Liver (tissue), 9 donors: Measurements from ENCODE around the gene VWF. TPM values are rescaled to one million over a fixed set of nuclear protein-coding genes. Genes with fewer than 3 reads are reported as not detected.

Source experiments
- DNase-seq: peaks from one replicate; pipeline ENCODE4 v3.0.0-alpha.2; 2017; ENCODE audit warnings: low spot score
- H3K27ac ChIP-seq, 2 donors: one replicate each; pipeline ENCODE4 v1.7.0; 2013; ENCODE audit warnings: inconsistent platforms in 2 of 2, low read length in 2 of 2, control low read depth in 1 of 2, low read depth in 1 of 2, mild to moderate bottlenecking in 1 of 2
- H3K27me3 ChIP-seq, 4 donors: one replicate each; pipeline versions ENCODE4 v1.6.1 to v1.7.0; 2013; ENCODE audit warnings: low read length in 3 of 4, inconsistent platforms in 1 of 4, mild to moderate bottlenecking in 1 of 4, moderate library complexity in 1 of 4; ENCODE audit not compliant: control insufficient read depth in 4 of 4, insufficient read depth in 4 of 4
- H3K36me3 ChIP-seq, 4 donors: one replicate each; pipeline versions ENCODE4 v1.6.1 to v1.7.0; 2013; ENCODE audit warnings: low read length in 3 of 4, mild to moderate bottlenecking in 3 of 4, low read depth in 1 of 4, moderate library complexity in 1 of 4; ENCODE audit not compliant: control insufficient read depth in 4 of 4, insufficient read depth in 3 of 4
- H3K4me1 ChIP-seq, 4 donors: one replicate each; pipeline versions ENCODE4 v1.6.1 to v1.7.0; 2013; ENCODE audit warnings: low read length in 3 of 4, mild to moderate bottlenecking in 3 of 4, moderate library complexity in 1 of 4; ENCODE audit not compliant: control insufficient read depth in 4 of 4, insufficient read depth in 4 of 4
- H3K4me3 ChIP-seq, 3 donors: one replicate each; pipeline versions ENCODE4 v1.6.1 to v1.7.0; 2013; ENCODE audit warnings: low read length in 3 of 3, control low read depth in 1 of 3, low read depth in 1 of 3, mild to moderate bottlenecking in 1 of 3
- H3K9ac ChIP-seq, 2 donors: one replicate each; pipeline ENCODE4 v1.7.0; 2013; ENCODE audit warnings: low read length in 2 of 2, mild to moderate bottlenecking in 2 of 2, moderate library complexity in 2 of 2, control low read depth in 1 of 2, low read depth in 1 of 2
- H3K9me3 ChIP-seq, 4 donors: one replicate each; pipeline versions ENCODE4 v1.6.1 to v1.7.0; 2013; ENCODE audit warnings: low read length in 3 of 4; ENCODE audit not compliant: control insufficient read depth in 4 of 4
- ATF3 ChIP-seq: IDR thresholded peaks from 2 replicates; pipeline ENCODE4 v1.6.1; 2016; ENCODE audit warnings: antibody characterized with exemption
- CTCF ChIP-seq: fragments of 150-350 bp; IDR thresholded peaks from 2 replicates; pipeline ENCODE4 v1.5.1; 2017; ENCODE audit warnings: improper control_type of control experiment, low read depth, low read length; ENCODE audit not compliant: missing input control
- EGR1 ChIP-seq, 2 donors: IDR thresholded peaks; 2 replicates each; pipeline ENCODE4 v1.6.1; 2016 to 2018; ENCODE audit warnings: antibody characterized with exemption in 2 of 2, low read depth in 2 of 2
- FOXA1 ChIP-seq: IDR thresholded peaks from 2 replicates; pipeline ENCODE4 v1.6.1; 2016; ENCODE audit warnings: antibody characterized with exemption
- FOXA2 ChIP-seq: IDR thresholded peaks from 2 replicates; pipeline ENCODE4 v1.6.1; 2016; ENCODE audit warnings: antibody characterized with exemption
- GABPA ChIP-seq, 2 donors: IDR thresholded peaks in 1 of 2; conservative IDR thresholded peaks in 1 of 2; 2 replicates each; pipeline ENCODE4 v1.6.1; 2016; ENCODE audit warnings: antibody characterized with exemption in 2 of 2, mild to moderate bottlenecking in 1 of 2, moderate library complexity in 1 of 2
- HNF4A ChIP-seq, 2 donors: conservative IDR thresholded peaks; 2 replicates each; pipeline ENCODE4 v1.6.1; 2016; ENCODE audit warnings: antibody characterized with exemption in 2 of 2, mild to moderate bottlenecking in 2 of 2
- HNF4G ChIP-seq: IDR thresholded peaks from 2 replicates; pipeline ENCODE4 v1.6.1; 2016; ENCODE audit warnings: antibody characterized with exemption
- JUND ChIP-seq, 2 donors: IDR thresholded peaks; 2 replicates each; pipeline ENCODE4 v1.6.1; 2016; ENCODE audit warnings: antibody characterized with exemption in 2 of 2
- MAX ChIP-seq: IDR thresholded peaks from 2 replicates; pipeline ENCODE4 v1.6.1; 2016; ENCODE audit warnings: antibody characterized with exemption
- NR2F2 ChIP-seq: IDR thresholded peaks from 2 replicates; pipeline ENCODE4 v1.6.1; 2016; ENCODE audit warnings: antibody characterized with exemption
- RAD21 ChIP-seq, 2 donors: IDR thresholded peaks; 2 replicates each; pipeline ENCODE4 v1.6.1; 2016; ENCODE audit warnings: antibody characterized with exemption in 2 of 2, mild to moderate bottlenecking in 2 of 2
- RXRA ChIP-seq, 2 donors: IDR thresholded peaks; 2 replicates each; pipeline ENCODE4 v1.6.1; 2017 to 2018; ENCODE audit warnings: antibody characterized with exemption in 2 of 2, mild to moderate bottlenecking in 1 of 2
- SP1 ChIP-seq: IDR thresholded peaks from 2 replicates; pipeline ENCODE4 v1.6.1; 2018; ENCODE audit warnings: antibody characterized with exemption, mild to moderate bottlenecking
- TAF1 ChIP-seq: conservative IDR thresholded peaks from 2 replicates; pipeline ENCODE4 v1.6.1; 2016; ENCODE audit warnings: antibody characterized with exemption, mild to moderate bottlenecking
- YY1 ChIP-seq: IDR thresholded peaks from 2 replicates; pipeline ENCODE4 v1.6.1; 2016; ENCODE audit warnings: antibody characterized with exemption, mild to moderate bottlenecking
- ZBTB33 ChIP-seq: IDR thresholded peaks from 2 replicates; pipeline ENCODE4 v1.6.1; 2016; ENCODE audit warnings: antibody characterized with exemption
- WGBS: extraction: QIAGEN DNeasy Blood & Tissue Kit; methylation state at CpG from one replicate; pipeline ENCODE4 v1.1.7; 2013; 5-methylcytosine and 5-hydroxymethylcytosine counted together
- polyA plus RNA-seq, 2 donors: library from polyadenylated mRNA; stranded (reverse) in 1 of 2; unstranded in 1 of 2; fragments of 200-250 nt in 1 of 2; fragments of >200 nt in 1 of 2; fragmentation: Nextera tagmentation in 1 of 2; extraction: Ambion mirVana in 1 of 2; gene quantifications; one replicate each; pipeline versions ENCODE4 v1.2.1 to v1.2.3, GENCODE V29; 2013 to 2015
- total RNA-seq, 2 donors: library from RNA; depleted of rRNA; stranded (reverse); fragments of >200 nt; gene quantifications; one replicate each; pipeline ENCODE4 v1.2.3, GENCODE V29; 2014
- TF ChIP-seq, protein P1 (sequence below): IDR thresholded peaks from 2 replicates; pipeline ENCODE4 v1.6.1; 2016; ENCODE audit warnings: antibody characterized with exemption, mild to moderate bottlenecking
- donor health status: healthy.
- donor health status: healthy.
- donor health status: healthy.
- donor health status: healthy.
- donor health status: healthy.

Gene VWF
- total and polyA plus RNA-seq, 4 donors = 2.1 to 10.8 (median 4.0) TPM

DNA sequence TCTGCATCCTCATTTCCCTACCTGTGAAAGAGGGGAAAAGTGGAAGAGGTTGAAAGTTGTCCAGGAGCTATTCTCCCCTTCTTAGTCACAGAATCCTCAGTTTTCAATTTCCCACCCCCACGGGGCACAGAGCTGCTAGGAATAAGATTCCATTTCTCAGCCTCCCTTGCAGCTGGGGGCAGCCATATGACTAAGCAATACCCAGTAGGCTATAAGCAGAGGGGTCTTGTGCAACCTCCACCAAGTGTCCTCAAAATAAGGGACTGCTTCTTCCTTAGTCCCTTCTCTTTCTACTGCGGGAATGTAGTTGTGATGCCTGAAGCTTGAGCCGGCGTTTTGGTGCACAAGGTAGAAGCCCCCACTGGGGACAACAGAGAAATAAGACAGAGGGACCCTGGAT, 40.9 kb downstream of the VWF start:
- no peaks in the 10 kb centered on the region for H3K27me3 ChIP-seq
- no peak overlapping the region for H3K4me3 ChIP-seq
- no peaks in the 10 kb centered on the region for H3K4me1 ChIP-seq
- TF ChIP-seq ATF3 (no peak), MAX (no peak), TAF1 (no peak), HNF4A (conservative IDR thresholded peaks at IDR 0.05) (no peak), RAD21 (IDR thresholded peaks at IDR 0.05) (no peak), CTCF (no peak), EGR1 (IDR thresholded peaks at IDR 0.05; ENCODE audit: low read depth in 2 of 2) (no peak), ZBTB33 (no peak), JUND (IDR thresholded peaks at IDR 0.05) (no peak), YY1 (no peak), FOXA2 (no peak), GABPA (IDR thresholded peaks at IDR 0.05 in 1 of 2, conservative IDR thresholded peaks at IDR 0.05 in 1 of 2) (no peak), RXRA (IDR thresholded peaks at IDR 0.05) (no peak), NR2F2 (no peak), HNF4G (no peak), SP1 (no peak), FOXA1 (no peak)
- TF ChIP-seq, protein P1, sequence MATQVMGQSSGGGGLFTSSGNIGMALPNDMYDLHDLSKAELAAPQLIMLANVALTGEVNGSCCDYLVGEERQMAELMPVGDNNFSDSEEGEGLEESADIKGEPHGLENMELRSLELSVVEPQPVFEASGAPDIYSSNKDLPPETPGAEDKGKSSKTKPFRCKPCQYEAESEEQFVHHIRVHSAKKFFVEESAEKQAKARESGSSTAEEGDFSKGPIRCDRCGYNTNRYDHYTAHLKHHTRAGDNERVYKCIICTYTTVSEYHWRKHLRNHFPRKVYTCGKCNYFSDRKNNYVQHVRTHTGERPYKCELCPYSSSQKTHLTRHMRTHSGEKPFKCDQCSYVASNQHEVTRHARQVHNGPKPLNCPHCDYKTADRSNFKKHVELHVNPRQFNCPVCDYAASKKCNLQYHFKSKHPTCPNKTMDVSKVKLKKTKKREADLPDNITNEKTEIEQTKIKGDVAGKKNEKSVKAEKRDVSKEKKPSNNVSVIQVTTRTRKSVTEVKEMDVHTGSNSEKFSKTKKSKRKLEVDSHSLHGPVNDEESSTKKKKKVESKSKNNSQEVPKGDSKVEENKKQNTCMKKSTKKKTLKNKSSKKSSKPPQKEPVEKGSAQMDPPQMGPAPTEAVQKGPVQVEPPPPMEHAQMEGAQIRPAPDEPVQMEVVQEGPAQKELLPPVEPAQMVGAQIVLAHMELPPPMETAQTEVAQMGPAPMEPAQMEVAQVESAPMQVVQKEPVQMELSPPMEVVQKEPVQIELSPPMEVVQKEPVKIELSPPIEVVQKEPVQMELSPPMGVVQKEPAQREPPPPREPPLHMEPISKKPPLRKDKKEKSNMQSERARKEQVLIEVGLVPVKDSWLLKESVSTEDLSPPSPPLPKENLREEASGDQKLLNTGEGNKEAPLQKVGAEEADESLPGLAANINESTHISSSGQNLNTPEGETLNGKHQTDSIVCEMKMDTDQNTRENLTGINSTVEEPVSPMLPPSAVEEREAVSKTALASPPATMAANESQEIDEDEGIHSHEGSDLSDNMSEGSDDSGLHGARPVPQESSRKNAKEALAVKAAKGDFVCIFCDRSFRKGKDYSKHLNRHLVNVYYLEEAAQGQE = no peak
- H3K27ac ChIP-seq = no peak overlapping the region
- H3K9ac ChIP-seq = no peak overlapping the region
- DNase-seq = no peak
- 68% methylated on average over 4 of the region's 4 CpGs for WGBS
- no peaks in the 10 kb centered on the region for H3K36me3 ChIP-seq
- H3K9me3 ChIP-seq = no peaks in the 10 kb centered on the region
